Calu3 (cell line): ENCODE data around the gene NGF. TPM values are rescaled to one million over a fixed set of nuclear protein-coding genes. Genes with fewer than 3 reads are reported as not detected.

ENCODE experiments used
- BruUV-seq: library from RNA; stranded (reverse); fragments of 400-500 nt; replicated peaks from 2 replicates; lab custom pipeline; 2021; lab: Mats Ljungman, UMichigan
- CTCF ChIA-PET: fragments of 300-600 bp; sonication (Branson Sonifier 250); formaldehyde crosslinking; loops from one replicate; lab custom pipeline; 2022; ENCODE audit warnings: antibody characterized with exemption; lab: Charles Lee
- DNase-seq: peaks from one replicate; pipeline ENCODE4 v3.0.0; 2022
- H3K27ac Mint-ChIP-seq: one replicate; pipeline ENCODE4 v1.8.0; 2022; ENCODE audit warnings: mixed read lengths; ENCODE audit not compliant: unreplicated experiment
- H3K27me3 Mint-ChIP-seq: one replicate; pipeline ENCODE4 v1.8.0; 2022; ENCODE audit warnings: mixed read lengths; ENCODE audit not compliant: unreplicated experiment
- H3K36me3 Mint-ChIP-seq: one replicate; pipeline ENCODE4 v1.8.0; 2022; ENCODE audit warnings: mild to moderate bottlenecking, moderate library complexity, mixed read lengths; ENCODE audit not compliant: insufficient read depth, unreplicated experiment
- H3K4me1 Mint-ChIP-seq: one replicate; pipeline ENCODE4 v1.8.0; 2022; ENCODE audit warnings: mild to moderate bottlenecking, low read depth, mixed read lengths; ENCODE audit not compliant: unreplicated experiment
- H3K4me3 Mint-ChIP-seq: one replicate; pipeline ENCODE4 v1.8.0; 2022; ENCODE audit warnings: mild to moderate bottlenecking, low read depth, moderate library complexity, mixed read lengths; ENCODE audit not compliant: unreplicated experiment
- H3K9me3 Mint-ChIP-seq: one replicate; pipeline ENCODE4 v1.8.0; 2022; ENCODE audit warnings: low read depth, mixed read lengths; ENCODE audit not compliant: unreplicated experiment
- intact Hi-C: fragments of 100-400 bp; cut with micrococcal nuclease; formaldehyde crosslinking; loops from one replicate; pipeline ENCODE4 v1.10.0; 2022; ENCODE audit not compliant: unreplicated experiment
- total RNA-seq: library from RNA; stranded (reverse); gene quantifications from 2 replicates; pipeline ENCODE4 v1.2.3, GENCODE V29; 2022
- TF ChIP-seq, protein P1 (sequence below): fragments of 200-600 bp; IDR thresholded peaks from one replicate; pipeline ENCODE4 v1.8.0; 2022; ENCODE audit warnings: antibody characterized with exemption; ENCODE audit not compliant: unreplicated experiment

NGF gene
- total RNA-seq, 1 experiment from 2014 or later = not detected

DNA sequence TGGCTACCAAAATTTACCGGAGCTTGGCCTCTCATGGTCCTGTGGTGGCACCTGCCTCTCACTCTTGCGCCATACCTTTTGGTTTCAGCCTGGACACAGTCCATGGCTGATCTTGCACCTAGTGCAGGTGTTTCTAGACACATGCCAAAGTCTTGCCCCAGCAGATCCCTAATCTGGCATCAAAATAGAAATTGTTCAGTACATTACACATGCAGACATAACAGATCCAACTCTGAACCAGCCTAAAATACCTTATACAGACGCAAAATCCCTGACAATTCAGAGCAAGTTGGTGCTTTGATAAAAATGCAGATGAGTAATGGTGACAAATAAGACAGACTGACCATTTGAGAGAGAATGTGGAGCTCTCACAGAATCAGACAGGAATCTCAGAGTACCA is 44.1 kb downstream of the NGF start:
- no peak overlapping the region for H3K27ac Mint-ChIP-seq
- intact Hi-C loops = no loop called here
- BruUV-seq = no TSS peak
- peaks cover 80% of the 10 kb centered on the region for H3K27me3 Mint-ChIP-seq
- DNase-seq = no peak
- no peaks in the 10 kb centered on the region for H3K4me1 Mint-ChIP-seq
- H3K9me3 Mint-ChIP-seq = peaks cover 5% of the 10 kb centered on the region
- CTCF ChIA-PET = no interaction called here
- H3K4me3 Mint-ChIP-seq = no peak overlapping the region
- TF ChIP-seq, protein P1, sequence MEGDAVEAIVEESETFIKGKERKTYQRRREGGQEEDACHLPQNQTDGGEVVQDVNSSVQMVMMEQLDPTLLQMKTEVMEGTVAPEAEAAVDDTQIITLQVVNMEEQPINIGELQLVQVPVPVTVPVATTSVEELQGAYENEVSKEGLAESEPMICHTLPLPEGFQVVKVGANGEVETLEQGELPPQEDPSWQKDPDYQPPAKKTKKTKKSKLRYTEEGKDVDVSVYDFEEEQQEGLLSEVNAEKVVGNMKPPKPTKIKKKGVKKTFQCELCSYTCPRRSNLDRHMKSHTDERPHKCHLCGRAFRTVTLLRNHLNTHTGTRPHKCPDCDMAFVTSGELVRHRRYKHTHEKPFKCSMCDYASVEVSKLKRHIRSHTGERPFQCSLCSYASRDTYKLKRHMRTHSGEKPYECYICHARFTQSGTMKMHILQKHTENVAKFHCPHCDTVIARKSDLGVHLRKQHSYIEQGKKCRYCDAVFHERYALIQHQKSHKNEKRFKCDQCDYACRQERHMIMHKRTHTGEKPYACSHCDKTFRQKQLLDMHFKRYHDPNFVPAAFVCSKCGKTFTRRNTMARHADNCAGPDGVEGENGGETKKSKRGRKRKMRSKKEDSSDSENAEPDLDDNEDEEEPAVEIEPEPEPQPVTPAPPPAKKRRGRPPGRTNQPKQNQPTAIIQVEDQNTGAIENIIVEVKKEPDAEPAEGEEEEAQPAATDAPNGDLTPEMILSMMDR = no peak
- H3K36me3 Mint-ChIP-seq = no peaks in the 10 kb centered on the region

DNA sequence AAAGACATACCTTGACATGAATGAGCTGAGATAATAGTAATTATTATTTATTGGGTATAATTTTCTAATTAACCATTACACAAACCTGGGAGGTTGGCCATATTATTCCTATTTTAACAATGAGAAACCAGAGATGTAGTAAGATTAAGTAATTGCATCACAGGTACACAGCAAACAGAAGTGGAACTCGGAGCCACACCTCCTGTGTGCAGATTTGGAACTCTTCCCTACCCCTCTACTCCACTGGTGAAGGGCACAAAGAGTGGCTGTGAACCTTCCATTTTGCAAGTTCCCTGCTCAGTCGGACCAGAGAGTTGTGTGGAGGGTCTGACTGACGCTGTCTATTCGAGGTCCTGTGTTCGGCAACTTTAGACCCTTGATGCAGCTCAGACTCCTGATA is 45.0 kb downstream of the NGF start:
- intact Hi-C loops = no loop called here
- no TSS peak for BruUV-seq
- peaks cover 80% of the 10 kb centered on the region for H3K27me3 Mint-ChIP-seq
- peaks cover 5% of the 10 kb centered on the region for H3K9me3 Mint-ChIP-seq
- CTCF ChIA-PET = no interaction called here
- no peak for DNase-seq
- H3K4me1 Mint-ChIP-seq = no peaks in the 10 kb centered on the region
- H3K4me3 Mint-ChIP-seq = no peak overlapping the region
- TF ChIP-seq, protein P1 = no peak
- no peak overlapping the region for H3K27ac Mint-ChIP-seq
- no peaks in the 10 kb centered on the region for H3K36me3 Mint-ChIP-seq

DNA sequence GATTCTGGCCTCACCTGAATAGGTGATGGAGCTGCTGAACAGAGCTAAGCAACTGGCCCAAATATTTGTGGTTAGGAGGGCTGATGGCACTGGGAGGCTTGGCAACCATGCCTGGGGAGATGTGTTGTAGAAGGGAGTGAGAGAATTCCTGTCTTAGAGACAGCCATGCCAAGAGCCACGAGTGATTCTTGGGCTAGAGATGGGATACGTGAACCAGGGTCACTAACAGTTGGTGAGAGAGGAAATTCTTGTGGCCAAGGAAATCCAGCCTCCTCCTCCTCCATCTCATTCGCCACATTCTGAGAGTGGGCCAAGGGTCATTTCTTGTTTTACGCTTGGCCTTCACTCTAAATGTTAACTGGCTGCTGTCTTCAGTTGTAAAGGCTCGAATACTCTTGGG is 46.3 kb downstream of the NGF start:
- no peaks in the 10 kb centered on the region for H3K4me1 Mint-ChIP-seq
- intact Hi-C loops = no loop called here
- CTCF ChIA-PET = no interaction called here
- TF ChIP-seq, protein P1 = no peak
- peaks cover 80% of the 10 kb centered on the region for H3K27me3 Mint-ChIP-seq
- H3K9me3 Mint-ChIP-seq = peaks cover 5% of the 10 kb centered on the region
- no peak for DNase-seq
- no peaks in the 10 kb centered on the region for H3K36me3 Mint-ChIP-seq
- H3K27ac Mint-ChIP-seq = no peak overlapping the region
- BruUV-seq = no TSS peak
- H3K4me3 Mint-ChIP-seq = no peak overlapping the region

DNA sequence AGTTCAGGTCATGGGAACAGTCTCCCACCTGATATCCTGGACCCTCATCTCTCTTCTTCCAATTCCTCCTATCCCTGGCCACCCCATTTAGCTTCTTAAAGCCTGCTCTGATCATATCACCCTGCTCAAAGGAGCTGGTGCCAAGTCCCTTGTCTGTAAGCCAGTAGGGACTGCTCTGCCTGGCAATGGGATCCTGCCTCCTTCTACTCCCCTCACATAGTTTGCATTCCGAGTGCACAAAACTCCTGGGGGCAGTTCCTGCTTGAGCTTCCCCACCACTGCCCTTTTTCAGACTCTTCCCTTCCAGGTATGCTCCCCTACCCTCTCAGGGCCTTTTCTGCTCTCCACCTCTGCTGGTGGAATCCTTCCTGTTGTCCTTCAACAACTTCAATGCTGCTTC is 48.1 kb downstream of the NGF start:
- H3K4me1 Mint-ChIP-seq = no peaks in the 10 kb centered on the region
- H3K27ac Mint-ChIP-seq = no peak overlapping the region

More for the DNA sequence above, 48.1 kb downstream of the NGF start:
- DNase-seq = no peak
- CTCF ChIA-PET = no interaction called here
- Mint-ChIP-seq H3K27me3 (peaks cover 76% of the 10 kb centered on the region), H3K36me3 (no peaks in the 10 kb centered on the region), H3K4me3 (no peak overlapping the region), H3K9me3 (peaks cover 5% of the 10 kb centered on the region)
- no TSS peak for BruUV-seq
- TF ChIP-seq, protein P1 = no peak
- intact Hi-C loops = no loop called here
